ENCODE results near the gene PDE11A. TPM values are rescaled to one million over a fixed set of nuclear protein-coding genes. Genes with fewer than 3 reads are reported as not detected.

PDE11A gene
- total RNA-seq, 1 donor from 2014 or later = 25.6 TPM

DNA sequence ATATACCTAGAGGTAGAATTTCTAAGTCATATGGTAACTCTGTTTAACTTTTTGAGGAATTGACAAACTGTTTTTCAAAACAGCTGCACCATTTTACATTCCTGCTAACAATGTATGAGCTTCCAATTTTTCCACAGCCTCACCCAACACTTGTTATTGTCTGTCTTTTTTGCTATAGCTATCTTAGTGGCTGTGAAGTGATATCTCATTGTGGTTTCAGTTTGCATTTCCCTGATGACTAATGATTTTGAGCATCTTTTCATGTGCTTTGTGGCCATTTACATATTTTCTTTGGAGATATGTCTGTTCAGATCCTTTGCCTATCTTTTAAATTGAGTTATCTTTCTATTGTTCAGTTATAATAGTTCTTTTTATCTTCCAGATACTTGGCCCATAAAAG is 406.2 kb downstream of the PDE11A start:
- DNase-seq (ENCODE audit: low spot score in 2 of 2, unreplicated experiment in 2 of 2) = no peak
- Mint-ChIP-seq H3K4me1 (peaks cover 37% of the 10 kb centered on the region), H3K27me3 (ENCODE audit: low read depth) (no peaks in the 10 kb centered on the region), H3K9me3 (no peaks in the 10 kb centered on the region), H3K36me3 (peaks cover 3% of the 10 kb centered on the region), H3K27ac (no peak overlapping the region), H3K4me3 (no peak overlapping the region)
- TF ChIP-seq, protein P1, sequence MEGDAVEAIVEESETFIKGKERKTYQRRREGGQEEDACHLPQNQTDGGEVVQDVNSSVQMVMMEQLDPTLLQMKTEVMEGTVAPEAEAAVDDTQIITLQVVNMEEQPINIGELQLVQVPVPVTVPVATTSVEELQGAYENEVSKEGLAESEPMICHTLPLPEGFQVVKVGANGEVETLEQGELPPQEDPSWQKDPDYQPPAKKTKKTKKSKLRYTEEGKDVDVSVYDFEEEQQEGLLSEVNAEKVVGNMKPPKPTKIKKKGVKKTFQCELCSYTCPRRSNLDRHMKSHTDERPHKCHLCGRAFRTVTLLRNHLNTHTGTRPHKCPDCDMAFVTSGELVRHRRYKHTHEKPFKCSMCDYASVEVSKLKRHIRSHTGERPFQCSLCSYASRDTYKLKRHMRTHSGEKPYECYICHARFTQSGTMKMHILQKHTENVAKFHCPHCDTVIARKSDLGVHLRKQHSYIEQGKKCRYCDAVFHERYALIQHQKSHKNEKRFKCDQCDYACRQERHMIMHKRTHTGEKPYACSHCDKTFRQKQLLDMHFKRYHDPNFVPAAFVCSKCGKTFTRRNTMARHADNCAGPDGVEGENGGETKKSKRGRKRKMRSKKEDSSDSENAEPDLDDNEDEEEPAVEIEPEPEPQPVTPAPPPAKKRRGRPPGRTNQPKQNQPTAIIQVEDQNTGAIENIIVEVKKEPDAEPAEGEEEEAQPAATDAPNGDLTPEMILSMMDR (IDR thresholded peaks at IDR 0.05; ENCODE audit: unreplicated experiment) = no peak

DNA sequence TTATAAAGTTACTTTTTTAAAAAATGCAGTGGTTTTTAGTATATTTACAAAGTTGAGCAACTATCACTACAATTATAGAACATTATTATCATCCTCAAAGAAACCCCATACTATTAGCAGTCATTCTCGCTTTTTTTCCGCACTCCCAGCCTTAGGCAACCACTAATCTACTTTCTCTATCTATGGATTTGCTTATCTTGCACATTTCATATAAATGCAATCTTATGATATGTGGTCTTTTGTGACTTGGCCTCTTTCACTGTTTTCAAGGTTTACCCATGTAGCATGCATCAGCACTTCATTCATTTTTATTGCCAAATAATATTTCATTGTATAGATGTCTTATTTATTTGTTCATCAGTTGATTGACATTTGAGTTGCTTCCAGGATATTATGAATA is 406.6 kb downstream of the PDE11A start:
- Mint-ChIP-seq H3K27ac (no peak overlapping the region), H3K4me3 (no peak overlapping the region), H3K9me3 (no peaks in the 10 kb centered on the region), H3K36me3 (peaks cover 5% of the 10 kb centered on the region), H3K4me1 (peaks cover 33% of the 10 kb centered on the region), H3K27me3 (ENCODE audit: low read depth) (no peaks in the 10 kb centered on the region)
- TF ChIP-seq, protein P1 (IDR thresholded peaks at IDR 0.05; ENCODE audit: unreplicated experiment) = no peak
- DNase-seq (ENCODE audit: low spot score in 2 of 2, unreplicated experiment in 2 of 2) = no peak

DNA sequence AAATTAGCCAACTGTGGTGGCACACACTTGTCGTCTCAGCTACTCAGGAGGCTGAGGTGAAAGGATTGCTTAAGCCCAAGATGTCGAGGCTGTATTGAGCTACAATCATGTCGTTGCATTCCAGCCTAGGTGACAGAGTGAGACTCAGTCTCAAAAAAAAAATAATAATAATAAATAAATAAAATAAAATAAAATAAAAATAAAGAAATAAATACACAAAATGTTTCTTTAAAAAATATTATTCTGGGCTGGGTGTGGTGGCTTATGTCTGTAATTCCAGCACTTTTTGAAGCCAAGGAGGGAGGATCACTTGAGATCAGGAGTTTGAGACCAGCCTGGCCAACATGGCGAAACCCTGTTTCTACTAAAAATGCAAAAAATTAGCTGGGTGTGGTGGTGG is 407.2 kb downstream of the PDE11A start:
- Mint-ChIP-seq H3K36me3 (peaks cover 5% of the 10 kb centered on the region), H3K27ac (no peak overlapping the region), H3K27me3 (ENCODE audit: low read depth) (no peaks in the 10 kb centered on the region), H3K4me1 (peaks cover 27% of the 10 kb centered on the region), H3K4me3 (no peak overlapping the region), H3K9me3 (no peaks in the 10 kb centered on the region)
- DNase-seq (ENCODE audit: low spot score in 2 of 2, unreplicated experiment in 2 of 2) = no peak
- TF ChIP-seq, protein P1 (IDR thresholded peaks at IDR 0.05; ENCODE audit: unreplicated experiment) = no peak

DNA sequence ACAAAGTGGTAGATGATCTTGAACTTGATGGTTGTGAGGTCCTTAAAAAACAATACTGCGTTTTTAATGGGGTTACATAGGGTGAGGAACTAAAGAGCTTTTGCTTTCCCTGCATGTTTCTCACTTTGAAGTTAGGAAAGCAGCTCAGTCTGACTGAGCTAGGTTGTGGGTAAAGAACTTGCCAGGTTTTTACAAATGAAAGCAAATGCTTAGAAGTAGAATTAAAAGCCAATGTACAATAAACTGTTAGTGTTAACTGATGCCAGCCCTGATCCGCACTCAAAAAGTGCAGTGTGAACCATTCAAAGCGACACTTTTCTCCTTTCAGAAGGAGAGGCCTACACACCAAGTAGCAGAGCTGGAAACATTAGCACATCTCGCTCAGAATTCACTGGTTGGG is 409.7 kb downstream of the PDE11A start:
- DNase-seq (ENCODE audit: low spot score in 2 of 2, unreplicated experiment in 2 of 2) = no peak
- Mint-ChIP-seq H3K27me3 (ENCODE audit: low read depth) (no peaks in the 10 kb centered on the region), H3K4me3 (no peak overlapping the region), H3K9me3 (no peaks in the 10 kb centered on the region), H3K27ac (no peak overlapping the region), H3K4me1 (peaks cover 24% of the 10 kb centered on the region), H3K36me3 (peaks cover 7% of the 10 kb centered on the region)
- TF ChIP-seq, protein P1 (IDR thresholded peaks at IDR 0.05; ENCODE audit: unreplicated experiment) = no peak

DNA sequence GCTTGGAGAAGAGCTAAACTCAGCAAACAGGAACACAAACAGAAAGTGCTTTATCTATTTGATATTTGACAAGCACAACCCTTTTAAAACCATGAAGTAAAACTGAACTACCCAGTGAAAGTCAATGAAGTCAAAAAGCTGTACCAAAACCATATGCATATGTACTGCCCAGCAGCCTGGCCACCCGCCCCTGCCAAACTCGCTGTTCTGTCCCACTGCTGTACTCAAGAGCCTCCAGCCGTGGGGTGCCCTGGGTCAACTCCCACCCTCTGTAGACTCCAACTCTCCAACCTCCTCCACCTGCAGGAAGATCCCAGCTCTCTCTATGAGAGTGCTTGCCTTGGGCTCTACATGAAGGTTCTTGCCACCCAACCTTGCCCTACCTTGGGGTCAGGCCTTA is 411.8 kb downstream of the PDE11A start:
- H3K9me3 Mint-ChIP-seq = no peaks in the 10 kb centered on the region
- TF ChIP-seq, protein P1 (IDR thresholded peaks at IDR 0.05; ENCODE audit: unreplicated experiment) = no peak
- H3K36me3 Mint-ChIP-seq = peaks cover 11% of the 10 kb centered on the region
- no peak overlapping the region for H3K27ac Mint-ChIP-seq
- peaks cover 24% of the 10 kb centered on the region for H3K4me1 Mint-ChIP-seq
- H3K27me3 Mint-ChIP-seq (ENCODE audit: low read depth) = no peaks in the 10 kb centered on the region
- DNase-seq (ENCODE audit: low spot score in 2 of 2, unreplicated experiment in 2 of 2) = no peak
- H3K4me3 Mint-ChIP-seq = no peak overlapping the region

DNA sequence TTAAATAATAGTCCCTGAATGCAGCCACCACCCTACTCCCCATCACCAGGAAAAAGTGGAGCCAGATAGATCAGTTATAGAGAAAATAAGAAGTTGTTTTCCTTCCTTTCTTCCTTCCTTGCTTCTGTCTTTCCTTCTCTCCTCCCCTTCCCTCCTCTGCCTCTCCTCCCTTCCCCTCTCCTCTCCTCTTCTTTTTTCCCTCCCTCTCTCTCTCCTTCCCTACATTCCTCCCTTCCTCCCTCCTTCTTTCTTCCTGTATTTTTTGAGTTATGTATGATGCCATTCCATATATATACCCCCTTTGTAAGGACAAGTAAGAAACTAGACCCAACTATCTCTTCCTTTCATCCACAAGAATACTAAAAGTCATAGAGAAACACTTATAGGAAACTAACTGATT is 414.3 kb downstream of the PDE11A start:
- TF ChIP-seq, protein P1 (IDR thresholded peaks at IDR 0.05; ENCODE audit: unreplicated experiment) = no peak
- Mint-ChIP-seq H3K36me3 (peaks cover 11% of the 10 kb centered on the region), H3K9me3 (no peaks in the 10 kb centered on the region), H3K27ac (no peak overlapping the region), H3K4me3 (no peak overlapping the region), H3K4me1 (peaks cover 27% of the 10 kb centered on the region), H3K27me3 (ENCODE audit: low read depth) (no peaks in the 10 kb centered on the region)
- DNase-seq (ENCODE audit: low spot score in 2 of 2, unreplicated experiment in 2 of 2) = no peak
